ENCODE measurements around the gene GRIK4.

DNA sequence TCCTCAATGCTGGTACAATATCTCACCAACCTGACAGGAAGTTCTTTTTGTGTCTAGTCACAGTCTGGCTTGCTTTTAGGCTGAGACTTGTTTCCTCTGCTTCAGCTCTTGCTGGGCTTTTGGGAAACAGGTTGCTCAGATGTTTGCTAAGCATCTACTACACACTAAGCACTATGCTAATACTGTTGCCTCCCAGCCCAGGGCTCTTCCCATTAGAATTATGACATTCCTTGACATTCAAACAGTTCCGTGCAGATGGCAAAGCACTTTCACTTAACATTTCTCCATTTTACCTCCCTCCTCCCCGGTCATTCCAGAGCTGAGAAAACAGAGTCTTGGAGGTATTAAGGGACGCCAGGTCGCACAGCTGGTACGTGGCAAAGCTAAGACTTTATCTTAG is 311.6 kb downstream of the GRIK4 start:
- TF ChIP-seq EZH2 (IDR thresholded peaks at IDR 0.05; ENCODE audit: low read length, unreplicated experiment): no peak
- TF ChIP-seq, protein P1, sequence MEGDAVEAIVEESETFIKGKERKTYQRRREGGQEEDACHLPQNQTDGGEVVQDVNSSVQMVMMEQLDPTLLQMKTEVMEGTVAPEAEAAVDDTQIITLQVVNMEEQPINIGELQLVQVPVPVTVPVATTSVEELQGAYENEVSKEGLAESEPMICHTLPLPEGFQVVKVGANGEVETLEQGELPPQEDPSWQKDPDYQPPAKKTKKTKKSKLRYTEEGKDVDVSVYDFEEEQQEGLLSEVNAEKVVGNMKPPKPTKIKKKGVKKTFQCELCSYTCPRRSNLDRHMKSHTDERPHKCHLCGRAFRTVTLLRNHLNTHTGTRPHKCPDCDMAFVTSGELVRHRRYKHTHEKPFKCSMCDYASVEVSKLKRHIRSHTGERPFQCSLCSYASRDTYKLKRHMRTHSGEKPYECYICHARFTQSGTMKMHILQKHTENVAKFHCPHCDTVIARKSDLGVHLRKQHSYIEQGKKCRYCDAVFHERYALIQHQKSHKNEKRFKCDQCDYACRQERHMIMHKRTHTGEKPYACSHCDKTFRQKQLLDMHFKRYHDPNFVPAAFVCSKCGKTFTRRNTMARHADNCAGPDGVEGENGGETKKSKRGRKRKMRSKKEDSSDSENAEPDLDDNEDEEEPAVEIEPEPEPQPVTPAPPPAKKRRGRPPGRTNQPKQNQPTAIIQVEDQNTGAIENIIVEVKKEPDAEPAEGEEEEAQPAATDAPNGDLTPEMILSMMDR (conservative IDR thresholded peaks at IDR 0.05; ENCODE audit: low read depth, low read length): no peak
- TF ChIP-seq EZH2phosphoT487 (IDR thresholded peaks at IDR 0.05; ENCODE audit: borderline replicate concordance, low read length): no peak

Data from PC-3 (cell line).